RPMI7951 (cell line): ENCODE data around the gene CDC42EP1. TPM values are rescaled to one million over a fixed set of nuclear protein-coding genes. Genes with fewer than 3 reads are reported as not detected.

Source experiments
- DNase-seq: peaks from one replicate; pipeline ENCODE4 v3.0.0-alpha.2; 2012; ENCODE audit warnings: low read depth
- total RNA-seq: library from RNA; depleted of rRNA; stranded (reverse); fragments of >200 nt; shearing (Covaris generic); gene quantifications from 2 replicates; pipeline ENCODE4 v1.2.3, GENCODE V29; 2014

The CDC42EP1 gene
- total RNA-seq, 1 experiment from 2014 or later, result 18.4 TPM

DNA sequence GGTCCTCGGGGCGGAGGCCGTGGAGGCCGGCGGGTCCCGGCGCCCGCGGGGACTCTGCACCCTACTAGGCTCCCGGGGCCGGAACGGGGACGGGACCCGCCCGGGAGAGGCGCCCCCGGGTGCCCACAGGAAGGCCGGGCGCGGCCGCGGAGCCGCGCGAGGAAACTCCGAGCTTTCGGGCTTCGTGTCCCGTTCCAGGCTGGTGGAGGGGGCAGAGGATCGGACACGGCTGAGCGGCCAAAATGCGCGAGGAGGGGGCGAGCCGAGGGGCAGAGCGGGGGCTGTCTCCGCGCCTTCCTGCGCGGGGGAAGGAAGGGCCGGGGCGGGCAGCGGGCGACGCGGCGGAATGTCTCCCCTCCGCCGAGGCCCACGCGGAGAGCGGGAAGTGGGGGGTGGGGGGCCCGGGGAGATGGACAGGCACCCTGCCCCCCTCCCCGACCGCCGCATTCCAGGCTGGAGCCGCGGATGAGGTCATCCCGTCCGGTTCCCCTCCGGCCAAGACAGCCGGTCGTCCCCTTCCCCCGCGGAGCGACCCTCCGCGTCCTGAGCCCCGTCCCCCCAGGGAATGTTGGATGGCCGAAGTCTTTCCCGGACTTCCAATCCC, 430 bp downstream of the CDC42EP1 start:
- DNase-seq, result peak; percentile 58

DNA sequence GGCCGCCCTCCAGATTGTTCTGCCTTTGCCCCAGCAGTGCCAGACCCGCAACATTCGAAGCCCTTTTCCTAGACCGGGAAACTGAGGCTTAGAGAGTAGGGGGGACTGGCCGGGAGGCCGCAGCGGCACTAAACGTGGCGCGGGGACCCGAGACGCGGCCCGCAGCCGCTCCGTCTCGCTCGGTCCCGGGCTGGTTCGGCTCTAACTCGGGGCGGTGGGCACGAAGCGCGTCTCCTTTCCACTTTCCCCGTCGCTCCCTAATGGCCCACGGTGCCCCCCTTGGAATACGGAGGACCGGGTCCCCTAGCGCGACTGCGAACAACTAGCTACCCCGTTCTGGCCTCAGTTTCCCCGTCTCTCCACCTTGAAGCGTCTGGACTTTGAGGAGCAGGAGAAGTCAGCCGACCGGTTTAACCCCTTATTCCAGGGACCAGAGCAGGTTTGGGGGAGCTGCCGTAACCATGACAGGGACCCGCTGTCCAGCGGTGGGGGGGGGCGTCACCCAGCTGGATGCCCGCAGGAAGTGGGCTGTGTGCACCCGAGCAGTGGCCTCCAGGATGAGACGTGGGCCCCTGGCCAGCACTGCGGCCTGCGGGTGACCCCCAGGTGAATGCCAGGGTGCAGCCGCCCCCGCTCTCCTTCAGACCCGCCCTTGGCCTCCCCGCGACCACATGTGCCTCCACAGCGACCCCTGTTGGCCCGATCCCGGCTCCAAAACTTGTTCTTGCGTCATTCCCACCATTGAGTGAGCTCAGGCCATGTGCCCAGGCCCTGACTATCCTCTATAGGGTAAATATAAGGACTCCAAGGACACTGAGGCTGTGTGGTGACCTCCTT, 1.1 kb downstream of the CDC42EP1 start:
- DNase-seq, result peak; percentile 77

DNA sequence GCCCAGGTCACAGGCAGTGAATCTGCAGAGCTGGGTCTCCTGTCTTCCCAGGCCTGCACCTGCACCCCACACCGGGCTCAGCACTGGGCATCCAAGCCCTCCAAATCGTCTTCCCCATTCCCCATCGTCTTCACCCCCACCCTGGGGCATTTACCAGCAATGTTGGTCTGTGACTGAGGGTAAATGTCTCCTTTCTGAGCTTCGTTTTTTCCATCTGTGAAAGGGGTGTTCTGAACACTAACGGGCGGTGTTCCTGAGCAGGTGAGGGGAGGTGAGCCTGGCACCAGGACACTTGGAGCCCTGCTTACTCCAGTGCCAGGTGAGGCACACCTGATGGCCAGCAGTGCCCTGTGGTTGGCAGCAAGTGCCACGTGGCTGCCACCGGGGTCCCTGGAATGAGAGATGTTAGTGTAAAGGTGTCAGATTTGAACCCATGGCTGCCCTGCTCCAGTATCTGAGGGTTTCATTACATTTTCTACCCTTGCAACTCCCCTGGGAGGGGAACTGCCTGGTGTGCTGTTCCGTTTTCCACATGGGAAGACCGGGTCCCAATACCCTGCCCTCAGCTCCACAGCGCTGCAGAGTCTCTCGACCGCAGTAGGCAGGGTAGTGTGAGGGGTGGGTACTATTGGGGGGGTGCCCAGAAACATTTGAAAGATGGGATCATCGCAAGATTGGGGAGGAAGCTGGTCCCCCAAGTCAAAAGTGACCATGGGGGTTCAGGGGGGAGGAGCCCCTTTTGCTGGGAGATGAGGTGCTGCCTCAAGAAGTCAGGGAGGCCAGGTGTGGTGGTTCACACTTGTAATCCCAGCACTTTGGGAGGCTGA, 2.0 kb downstream of the CDC42EP1 start:
- DNase-seq, result no peak

DNA sequence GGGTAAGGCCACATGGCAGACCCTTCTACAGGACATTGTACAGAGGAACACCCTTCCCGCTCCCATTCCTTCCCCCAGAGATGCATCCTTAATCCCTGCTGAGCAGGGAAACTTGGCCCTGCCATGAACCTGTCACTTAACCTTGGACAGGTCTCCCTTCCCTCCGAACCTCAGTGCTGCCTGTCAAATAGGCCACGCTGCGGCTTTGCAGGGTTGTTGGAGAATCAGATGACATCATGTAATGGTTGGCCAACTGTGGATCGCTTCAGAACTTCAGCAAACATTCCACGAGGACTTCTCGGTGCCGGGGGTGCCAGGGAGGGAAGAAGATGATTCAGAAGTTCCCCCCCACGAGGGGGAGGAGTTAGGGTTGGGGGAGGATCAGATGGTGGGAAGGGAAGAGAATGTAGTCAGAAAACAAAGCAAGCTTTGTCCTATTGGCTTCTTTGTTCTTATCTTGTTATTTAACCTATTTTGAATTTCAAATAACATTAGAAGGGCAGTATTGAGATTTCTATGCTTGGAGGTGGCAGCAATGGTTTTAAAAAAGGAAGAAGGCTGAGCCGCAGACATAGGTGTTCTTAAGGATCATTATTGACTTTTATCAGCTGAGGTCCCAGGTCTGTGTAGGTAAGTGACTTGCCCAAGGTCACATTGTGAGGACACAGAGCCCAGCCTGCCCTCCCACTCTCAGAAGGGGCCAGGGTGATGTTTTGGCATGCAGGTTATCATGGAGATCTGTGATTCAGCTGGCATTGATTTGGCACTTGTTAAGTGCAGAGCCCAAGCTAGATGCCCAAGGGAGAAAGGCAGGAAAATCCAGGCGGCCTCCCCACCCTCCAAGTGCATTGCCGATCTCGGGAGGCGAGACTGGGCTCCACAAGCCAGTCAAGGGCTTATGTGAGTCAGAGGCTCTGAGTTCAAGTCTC, 3.1 kb downstream of the CDC42EP1 start:
- peak; percentile 91 for DNase-seq

DNA sequence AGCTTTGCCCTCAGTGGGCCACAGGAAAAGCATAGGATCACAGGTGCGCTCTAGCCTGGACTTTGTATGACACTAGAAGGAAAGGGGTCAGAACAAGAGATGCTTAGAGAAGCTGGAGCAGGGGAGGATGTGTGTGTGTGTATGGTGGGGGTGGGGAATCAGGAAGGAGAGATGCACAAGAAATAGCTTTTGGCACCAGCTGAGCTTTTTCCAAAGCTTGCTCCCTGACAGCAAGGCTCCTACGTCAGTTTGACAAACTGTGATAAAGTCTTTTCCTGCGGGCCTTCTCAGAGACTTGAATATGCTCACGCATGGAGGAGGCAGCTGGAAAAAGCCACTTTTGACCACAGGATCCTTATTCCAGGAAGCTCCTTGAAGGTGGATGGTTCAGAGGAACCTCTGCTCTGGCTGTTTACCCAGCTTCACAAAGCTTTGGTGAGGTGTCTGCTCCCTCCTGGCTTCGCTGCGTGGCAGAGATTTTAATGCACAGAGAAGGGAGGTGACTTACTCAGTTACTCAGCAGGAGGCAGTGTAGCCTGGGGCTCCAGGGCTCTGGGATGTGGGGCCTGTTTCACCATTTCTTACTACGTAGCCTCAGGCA, 3.9 kb downstream of the CDC42EP1 start:
- no peak for DNase-seq

DNA sequence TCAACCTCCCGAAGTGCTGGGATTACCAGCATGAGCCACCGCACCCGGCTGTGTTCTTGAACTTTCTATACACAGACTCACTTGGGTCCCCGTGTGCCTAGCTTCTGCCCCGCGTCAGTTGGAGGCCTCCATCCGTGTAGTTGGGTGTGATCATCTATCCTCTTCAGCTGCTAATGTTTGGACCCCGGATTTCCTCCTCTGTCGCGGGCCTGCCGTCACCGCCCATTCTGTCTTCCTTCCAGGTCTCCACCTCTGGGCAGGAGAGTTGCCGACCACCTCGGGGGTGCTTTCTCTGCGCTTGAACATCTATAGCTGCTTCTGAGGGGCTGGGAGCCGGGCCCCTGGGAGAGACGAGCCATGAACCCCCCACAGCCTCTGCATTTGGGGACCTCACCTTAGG, 5.5 kb downstream of the CDC42EP1 start:
- no peak for DNase-seq

DNA sequence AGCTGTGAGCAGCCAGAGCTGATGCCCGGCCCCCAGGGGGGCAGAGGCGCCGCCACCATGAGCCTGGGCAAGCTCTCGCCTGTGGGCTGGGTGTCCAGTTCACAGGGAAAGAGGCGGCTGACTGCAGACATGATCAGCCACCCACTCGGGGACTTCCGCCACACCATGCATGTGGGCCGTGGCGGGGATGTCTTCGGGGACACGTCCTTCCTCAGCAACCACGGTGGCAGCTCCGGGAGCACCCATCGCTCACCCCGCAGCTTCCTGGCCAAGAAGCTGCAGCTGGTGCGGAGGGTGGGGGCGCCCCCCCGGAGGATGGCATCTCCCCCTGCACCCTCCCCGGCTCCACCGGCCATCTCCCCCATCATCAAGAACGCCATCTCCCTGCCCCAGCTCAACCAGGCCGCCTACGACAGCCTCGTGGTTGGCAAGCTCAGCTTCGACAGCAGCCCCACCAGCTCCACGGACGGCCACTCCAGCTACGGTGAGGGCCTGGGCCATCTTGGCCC, 6.1 kb downstream of the CDC42EP1 start:
- no peak for DNase-seq

DNA sequence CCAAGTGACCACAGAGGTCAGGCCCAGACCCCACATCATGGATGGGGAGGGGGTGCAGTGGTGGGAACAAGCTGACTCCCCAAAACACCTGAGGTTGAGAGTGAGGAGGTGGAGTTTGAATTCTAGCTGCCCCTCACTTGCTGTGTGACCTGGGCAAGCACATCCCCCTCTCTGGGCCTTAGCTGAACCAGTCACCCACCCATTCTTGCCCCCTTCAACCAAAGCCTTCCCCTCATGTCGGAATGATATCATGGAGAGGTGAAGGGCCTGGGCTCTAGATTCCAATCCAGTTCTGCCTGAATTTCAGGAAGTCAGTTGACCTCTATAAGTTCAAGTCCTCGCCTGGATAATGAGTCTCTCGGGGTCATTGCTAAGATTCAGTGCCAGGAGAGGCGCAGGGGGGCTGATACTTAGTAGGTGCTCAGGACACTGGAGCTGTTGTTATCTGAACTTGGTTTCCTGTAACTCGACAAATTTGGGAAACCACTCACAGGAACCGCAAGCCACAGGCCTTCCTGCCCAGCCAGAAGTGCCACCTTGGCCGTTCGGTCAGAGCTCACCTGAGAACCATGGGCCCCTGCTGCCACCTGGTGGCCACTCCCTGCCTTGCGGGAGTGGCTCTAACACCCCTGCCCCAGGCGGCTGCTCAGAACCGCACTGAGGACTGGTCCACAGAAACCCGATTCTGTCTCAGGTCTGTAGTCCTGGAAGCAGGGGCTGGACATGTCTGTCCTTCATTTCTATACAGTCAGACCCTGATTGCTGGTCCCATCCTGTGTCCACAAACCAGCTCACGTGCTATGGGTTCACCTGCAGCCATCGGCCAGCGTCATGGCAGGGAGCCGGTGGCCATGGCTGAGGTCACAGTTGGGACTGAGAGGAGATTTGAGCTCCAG, 6.9 kb downstream of the CDC42EP1 start:
- DNase-seq, result peak; percentile 63

DNA sequence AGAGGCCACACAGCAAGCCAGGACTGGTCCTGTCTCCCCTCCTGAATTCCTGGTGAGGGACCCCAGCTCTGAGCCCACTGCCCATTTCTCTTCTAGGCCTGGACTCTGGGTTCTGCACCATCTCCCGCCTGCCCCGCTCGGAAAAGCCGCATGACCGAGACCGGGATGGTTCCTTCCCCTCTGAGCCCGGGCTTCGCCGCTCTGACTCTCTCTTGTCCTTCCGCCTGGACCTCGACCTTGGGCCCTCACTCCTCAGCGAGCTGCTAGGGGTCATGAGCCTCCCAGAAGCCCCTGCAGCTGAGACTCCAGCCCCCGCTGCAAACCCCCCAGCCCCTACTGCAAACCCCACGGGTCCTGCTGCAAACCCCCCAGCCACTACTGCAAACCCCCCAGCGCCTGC, 7.7 kb downstream of the CDC42EP1 start:
- DNase-seq, result no peak

DNA sequence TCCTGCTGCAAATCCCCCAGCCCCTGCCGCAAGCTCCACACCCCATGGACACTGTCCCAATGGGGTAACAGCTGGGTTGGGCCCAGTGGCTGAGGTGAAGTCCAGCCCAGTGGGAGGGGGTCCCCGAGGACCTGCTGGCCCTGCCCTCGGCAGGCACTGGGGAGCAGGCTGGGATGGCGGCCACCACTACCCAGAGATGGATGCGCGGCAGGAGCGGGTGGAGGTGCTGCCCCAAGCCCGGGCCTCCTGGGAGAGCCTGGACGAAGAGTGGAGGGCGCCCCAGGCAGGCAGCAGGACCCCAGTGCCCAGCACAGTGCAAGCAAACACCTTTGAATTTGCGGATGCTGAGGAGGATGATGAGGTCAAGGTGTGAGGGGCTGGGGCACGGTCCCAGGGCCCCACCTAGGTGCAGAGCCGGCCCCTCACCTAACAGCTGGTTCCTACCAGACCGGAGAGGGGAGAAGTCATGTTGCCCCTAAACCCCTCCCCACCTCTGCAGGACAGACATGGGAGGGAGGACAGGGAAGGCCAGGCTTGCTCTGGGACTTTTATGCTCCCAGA, 8.2 kb downstream of the CDC42EP1 start:
- DNase-seq, result no peak

DNA sequence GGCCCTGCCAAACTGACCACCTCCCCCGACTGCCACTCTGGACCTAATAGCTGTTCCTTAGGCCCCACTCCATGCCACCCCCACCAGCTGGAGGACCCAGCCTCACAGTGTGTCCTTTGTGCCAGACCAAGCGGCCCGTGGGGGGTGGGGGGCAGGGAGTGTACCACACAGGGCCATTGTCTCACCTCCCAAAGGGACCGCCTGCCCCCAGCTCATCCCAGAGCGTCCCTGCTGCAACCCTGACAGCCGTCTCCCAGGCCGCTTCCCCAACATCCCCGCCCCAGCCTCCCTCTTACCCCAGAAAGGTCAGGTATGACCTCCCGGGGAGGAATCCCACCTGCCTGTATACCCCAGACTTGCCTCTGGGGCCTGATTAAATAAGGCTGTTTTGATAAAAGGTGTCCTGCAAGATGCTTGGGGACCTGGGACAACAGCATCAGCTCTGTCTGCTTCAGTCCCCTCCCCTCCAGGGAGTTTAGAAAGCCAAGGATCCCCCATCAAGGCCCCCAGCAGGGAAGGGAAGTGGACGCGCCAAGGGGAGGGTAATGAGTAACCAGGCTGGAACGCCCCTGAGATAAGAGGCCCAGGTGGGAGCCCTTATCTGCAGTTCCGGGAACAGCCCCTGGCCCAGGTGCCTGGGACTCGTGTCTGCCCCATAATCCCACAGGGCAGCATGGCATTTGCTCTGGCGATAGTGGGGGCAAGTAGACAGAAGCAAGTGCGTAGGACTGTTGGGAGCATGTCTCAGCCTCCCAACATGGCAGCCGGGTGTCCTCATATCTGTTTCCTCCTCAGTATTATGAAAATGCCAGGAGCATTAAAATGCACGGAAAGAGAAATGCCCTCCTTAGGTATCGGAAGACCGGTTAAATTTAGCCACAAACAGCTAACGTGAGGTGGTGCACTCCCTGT, 9.0 kb downstream of the CDC42EP1 start:
- no peak for DNase-seq

DNA sequence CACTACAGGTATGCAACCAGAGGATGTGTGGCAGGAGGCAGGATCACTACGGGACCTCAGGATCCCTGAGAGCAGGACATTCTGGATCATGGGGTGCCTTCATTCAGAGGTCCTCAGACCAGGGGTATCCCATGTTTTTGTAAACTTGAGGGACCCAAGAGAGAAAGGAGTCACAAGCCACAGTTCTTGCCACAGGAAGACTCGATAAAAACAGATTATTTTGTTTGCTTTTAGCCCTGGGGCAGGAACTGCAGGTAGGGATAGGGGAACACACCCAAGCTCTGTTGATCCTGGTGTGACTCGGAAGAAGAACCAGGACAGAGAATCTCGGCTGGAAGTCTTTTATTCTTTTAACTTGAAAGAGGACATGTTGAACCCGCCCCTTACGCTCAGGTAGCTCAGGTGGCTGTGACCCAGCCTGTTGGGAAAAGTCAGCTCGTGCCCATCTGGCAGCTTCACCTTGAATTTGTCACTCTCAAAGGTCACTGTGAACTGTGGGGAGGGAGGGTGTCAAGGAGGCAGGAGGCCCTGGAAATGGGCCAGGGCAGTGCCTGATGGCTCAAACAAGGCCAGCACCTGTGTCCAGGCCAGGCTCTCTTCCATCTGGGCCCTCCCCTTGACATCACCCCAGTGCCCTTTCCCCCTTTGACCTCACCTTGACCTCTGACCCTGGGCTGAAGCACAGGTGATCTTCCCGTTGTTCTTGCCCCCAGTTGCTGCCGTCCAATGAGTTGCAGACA, 9.8 kb downstream of the CDC42EP1 start:
- DNase-seq, result no peak

DNA sequence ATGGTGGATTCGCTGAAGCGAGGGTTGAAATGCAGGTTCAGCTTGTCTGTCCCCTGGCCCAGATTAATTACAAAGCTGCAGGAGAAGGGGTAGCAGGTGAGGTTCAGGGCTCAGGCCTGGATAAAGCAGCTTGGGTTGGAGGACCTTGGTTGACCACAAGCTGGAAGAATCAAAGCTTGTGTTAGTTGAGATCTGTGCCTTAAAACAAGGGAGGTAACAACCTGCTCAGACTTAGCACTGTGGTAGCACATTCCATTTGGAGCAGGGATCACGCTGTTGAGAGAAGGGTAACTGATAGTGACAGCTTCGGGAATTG, 10.3 kb downstream of the CDC42EP1 start:
- no peak for DNase-seq

DNA sequence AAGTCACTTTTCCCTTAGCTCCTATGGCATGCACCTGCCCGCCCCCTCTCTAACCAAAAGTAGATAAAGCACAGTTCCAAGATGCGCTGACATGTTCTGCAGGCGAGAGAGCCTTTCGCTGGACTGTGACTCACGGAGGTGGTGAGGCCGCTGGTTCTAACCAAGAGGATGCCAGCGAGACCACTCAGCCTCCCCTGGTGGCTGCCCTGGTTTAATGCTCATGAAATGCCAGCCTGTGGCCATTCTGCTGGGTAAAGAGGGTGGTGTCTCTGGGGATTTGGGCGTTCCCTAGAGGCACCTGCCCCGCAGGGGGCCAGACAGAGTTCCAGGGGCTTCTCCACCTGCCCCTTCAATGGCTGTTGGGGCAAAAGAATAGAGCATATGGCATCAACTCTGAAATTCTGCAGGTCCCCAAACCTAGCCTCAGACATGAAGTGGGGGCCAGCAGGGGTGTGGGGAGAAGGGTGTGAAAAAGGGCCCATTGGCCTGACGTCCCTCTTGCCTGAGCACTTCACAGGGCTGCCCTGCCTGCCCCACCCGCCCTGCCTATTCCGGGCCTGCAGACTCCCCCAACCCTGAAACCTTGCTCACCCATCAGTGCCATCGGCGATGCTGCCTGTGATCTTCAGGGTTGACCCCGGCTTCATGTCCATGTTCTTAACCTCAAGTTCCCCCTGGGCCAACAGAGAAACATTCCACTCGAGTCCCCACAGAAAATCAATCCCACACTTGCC, 11.1 kb downstream of the CDC42EP1 start:
- DNase-seq, result peak; percentile 63

DNA sequence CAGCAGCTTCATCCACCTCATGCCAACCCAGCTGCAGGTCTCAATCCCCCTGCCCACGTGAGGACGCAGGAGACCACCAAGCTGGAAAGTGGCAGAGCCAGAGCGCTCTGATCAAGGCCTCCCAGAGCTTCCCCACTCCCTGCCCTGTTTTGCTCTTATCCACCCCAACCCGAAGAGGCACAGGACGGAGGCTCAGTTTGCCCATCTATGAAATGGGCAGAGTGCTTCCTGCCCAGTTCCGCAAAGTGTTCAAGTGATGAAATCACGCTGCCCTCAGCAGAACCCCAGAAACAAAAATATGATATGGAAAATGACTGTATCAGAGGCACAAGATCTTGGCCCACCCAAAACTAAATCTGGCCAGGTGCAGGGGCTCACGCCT, 11.7 kb downstream of the CDC42EP1 start:
- no peak for DNase-seq

DNA sequence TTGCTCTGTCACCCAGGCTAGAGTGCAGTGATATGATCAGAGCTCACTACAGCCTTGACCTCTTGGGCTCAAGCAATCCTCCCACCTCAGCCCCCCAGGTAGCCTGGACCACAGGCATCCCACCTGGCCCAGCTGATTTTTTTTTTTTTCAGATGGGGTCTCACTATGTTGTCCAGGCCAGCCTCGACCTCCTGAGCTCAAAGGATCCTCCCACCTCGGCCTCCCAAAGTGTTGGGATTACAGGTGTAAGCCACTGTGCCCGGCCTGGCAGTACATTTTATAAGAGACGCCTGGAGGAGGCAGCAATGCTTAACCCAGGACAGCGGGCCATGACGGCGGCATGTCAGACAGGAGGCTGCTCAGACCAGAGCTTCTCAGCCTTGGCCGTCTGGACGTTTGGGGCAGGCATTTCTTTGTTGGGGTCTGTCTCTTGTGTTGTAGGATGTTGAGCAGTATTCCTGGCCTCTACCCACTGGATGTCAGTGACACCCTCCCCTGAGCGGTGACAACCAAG, 15.3 kb downstream of the CDC42EP1 start:
- no peak for DNase-seq

DNA sequence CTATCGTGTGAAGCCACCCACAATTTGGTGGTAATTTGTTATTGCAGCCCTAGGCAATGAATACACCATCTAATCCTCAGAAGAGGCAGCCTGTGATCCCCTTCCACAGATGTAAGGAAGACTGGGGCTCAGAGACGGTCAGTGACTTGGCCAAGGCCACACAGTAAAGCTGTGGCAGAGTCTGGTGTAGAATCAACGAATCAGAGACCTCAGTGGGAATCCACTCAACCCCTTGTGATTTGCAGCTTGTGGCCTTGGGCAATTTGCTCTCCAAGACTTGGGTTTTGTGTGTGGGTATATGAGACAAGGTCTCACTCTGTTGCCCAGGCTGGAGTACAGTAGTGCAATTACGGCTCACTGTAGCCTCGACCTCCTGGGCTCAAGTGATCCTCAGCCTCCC, 17.7 kb downstream of the CDC42EP1 start:
- no peak for DNase-seq
